KMS-11 (cell line): ENCODE results near the gene TMIGD3.

Experiments
- H2AFZ ChIP-seq: fragments of 200-600 bp; sonication (generic); 2 replicates; pipeline ENCODE4 v1.6.1; 2016; ENCODE audit warnings: antibody characterized with exemption, mixed run types, low read depth
- H3K27ac ChIP-seq: fragments of 200-600 bp; sonication (generic); 2 replicates; pipeline ENCODE4 v1.6.1; 2016; ENCODE audit warnings: mild to moderate bottlenecking, mixed run types
- H3K27me3 ChIP-seq: fragments of 200-600 bp; sonication (generic); 2 replicates; pipeline ENCODE4 v1.6.1; 2017; ENCODE audit warnings: mild to moderate bottlenecking, low read depth, mixed run types, moderate library complexity; ENCODE audit not compliant: insufficient read depth
- H3K36me3 ChIP-seq: fragments of 200-600 bp; sonication (generic); 2 replicates; pipeline ENCODE4 v1.6.1; 2017; ENCODE audit warnings: mild to moderate bottlenecking, mixed run types; ENCODE audit not compliant: insufficient read depth
- H3K4me1 ChIP-seq: fragments of 200-600 bp; sonication (generic); 2 replicates; pipeline ENCODE4 v1.6.1; 2016; ENCODE audit warnings: mild to moderate bottlenecking, low read depth, mixed run types; ENCODE audit not compliant: poor library complexity, severe bottlenecking
- H3K4me2 ChIP-seq: fragments of 200-600 bp; sonication (generic); 2 replicates; pipeline ENCODE4 v1.7.0; 2016; ENCODE audit warnings: mild to moderate bottlenecking, mixed run types
- H3K4me3 ChIP-seq: fragments of 200-600 bp; sonication (generic); IDR thresholded peaks from 2 replicates; pipeline ENCODE4 v1.6.1; 2017; ENCODE audit warnings: low read depth, low read length, mixed read lengths; ENCODE audit not compliant: insufficient read depth
- H3K79me2 ChIP-seq: fragments of 200-600 bp; sonication (generic); 2 replicates; pipeline ENCODE4 v1.6.1; 2016; ENCODE audit warnings: low read depth, mixed run types; ENCODE audit not compliant: insufficient read depth
- H3K9ac ChIP-seq: fragments of 200-600 bp; sonication (generic); 2 replicates; pipeline ENCODE4 v1.6.1; 2016; ENCODE audit warnings: mild to moderate bottlenecking, mixed run types
- H4K20me1 ChIP-seq: fragments of 200-600 bp; sonication (generic); 2 replicates; pipeline ENCODE4 v1.6.1; 2016; ENCODE audit warnings: mild to moderate bottlenecking, mixed run types; ENCODE audit not compliant: insufficient read depth
- TF ChIP-seq, protein P1 (sequence below): fragments of 200-600 bp; sonication (generic); conservative IDR thresholded peaks from 2 replicates; pipeline ENCODE4 v1.6.1; 2017; ENCODE audit warnings: low read depth, mild to moderate bottlenecking, antibody characterized with exemption, low read length, moderate library complexity, mixed read lengths

TMIGD3 gene

DNA sequence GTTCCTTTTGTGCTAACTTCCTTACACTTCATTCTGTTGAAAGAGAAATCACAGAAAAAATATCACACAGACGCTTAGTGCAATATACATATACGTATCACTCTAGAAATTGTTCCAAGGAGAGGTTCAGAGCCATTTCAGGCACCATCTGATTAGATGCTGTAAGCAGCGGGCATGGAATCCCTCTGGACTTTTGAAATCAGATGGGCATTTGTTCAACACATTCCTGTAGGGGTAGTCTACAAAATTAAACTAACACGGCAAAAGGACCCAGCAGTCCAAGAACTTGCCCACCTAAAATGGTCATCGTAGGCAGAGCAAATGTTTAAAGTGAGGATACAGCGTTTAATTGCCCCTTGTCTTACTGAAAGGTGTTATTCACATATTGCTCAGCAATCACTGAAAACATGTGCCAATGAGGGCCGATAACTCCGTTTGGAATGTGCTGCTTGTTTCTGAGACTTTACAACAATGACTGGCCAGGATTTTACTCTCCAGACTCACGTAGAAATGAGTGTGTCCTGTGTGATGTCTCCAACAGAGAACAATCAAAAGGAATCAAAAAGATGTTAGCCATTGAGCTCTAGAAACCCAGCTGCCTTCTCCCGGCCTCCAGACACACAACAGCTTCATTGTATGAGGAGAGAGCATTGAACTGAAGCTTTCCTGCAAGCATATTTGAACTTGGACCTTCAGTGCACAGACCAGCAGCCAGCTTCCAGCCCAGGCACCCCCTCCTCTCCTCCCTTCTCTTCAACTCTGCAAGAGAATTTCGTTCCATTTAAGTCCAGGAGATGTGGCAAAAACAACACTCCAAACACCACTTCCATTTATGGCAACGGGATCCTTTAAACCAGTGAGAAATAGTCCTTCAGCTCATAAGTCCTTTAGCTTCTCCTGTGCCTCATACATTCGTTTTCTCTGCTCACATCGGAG is 32.1 kb upstream of the TMIGD3 start:
- no peak overlapping the region for H2AFZ ChIP-seq

DNA sequence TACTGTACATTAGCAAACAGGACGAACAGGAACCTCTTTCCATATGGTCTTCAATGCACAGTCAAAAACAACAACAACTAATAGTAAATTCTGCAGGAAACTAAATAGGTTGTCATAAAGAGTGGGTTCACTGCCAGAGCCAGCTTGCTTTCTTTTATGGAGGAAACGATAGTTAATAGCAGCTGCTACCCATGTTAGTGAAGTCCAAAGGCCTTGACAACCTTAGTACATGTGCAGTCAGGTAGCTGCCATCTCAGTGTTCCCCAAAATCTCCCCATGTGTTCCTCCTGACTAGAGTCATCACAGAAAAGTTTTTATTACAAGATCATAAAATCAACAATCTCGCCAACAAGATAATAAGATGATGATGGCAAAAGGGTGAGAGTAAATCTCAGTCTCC is 16.6 kb upstream of the TMIGD3 start:
- Histone ChIP-seq H2AFZ (no peak overlapping the region), H3K27me3 (no peaks in the 10 kb centered on the region), H3K9ac (no peak overlapping the region), H3K4me1 (peaks cover 39% of the 10 kb centered on the region), H3K79me2 (no peaks in the 10 kb centered on the region), H3K4me2 (no peak overlapping the region), H3K36me3 (no peaks in the 10 kb centered on the region), H3K27ac (no peak overlapping the region), H3K4me3 (no peak overlapping the region), H4K20me1 (no peaks in the 10 kb centered on the region)
- TF ChIP-seq, protein P1, sequence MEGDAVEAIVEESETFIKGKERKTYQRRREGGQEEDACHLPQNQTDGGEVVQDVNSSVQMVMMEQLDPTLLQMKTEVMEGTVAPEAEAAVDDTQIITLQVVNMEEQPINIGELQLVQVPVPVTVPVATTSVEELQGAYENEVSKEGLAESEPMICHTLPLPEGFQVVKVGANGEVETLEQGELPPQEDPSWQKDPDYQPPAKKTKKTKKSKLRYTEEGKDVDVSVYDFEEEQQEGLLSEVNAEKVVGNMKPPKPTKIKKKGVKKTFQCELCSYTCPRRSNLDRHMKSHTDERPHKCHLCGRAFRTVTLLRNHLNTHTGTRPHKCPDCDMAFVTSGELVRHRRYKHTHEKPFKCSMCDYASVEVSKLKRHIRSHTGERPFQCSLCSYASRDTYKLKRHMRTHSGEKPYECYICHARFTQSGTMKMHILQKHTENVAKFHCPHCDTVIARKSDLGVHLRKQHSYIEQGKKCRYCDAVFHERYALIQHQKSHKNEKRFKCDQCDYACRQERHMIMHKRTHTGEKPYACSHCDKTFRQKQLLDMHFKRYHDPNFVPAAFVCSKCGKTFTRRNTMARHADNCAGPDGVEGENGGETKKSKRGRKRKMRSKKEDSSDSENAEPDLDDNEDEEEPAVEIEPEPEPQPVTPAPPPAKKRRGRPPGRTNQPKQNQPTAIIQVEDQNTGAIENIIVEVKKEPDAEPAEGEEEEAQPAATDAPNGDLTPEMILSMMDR, result no peak

More for the DNA sequence above, 32.1 kb upstream of the TMIGD3 start:
- Histone ChIP-seq H3K27me3 (no peaks in the 10 kb centered on the region), H3K4me3 (no peak overlapping the region), H3K79me2 (no peaks in the 10 kb centered on the region), H3K36me3 (no peaks in the 10 kb centered on the region), H3K4me1 (no peaks in the 10 kb centered on the region), H3K9ac (no peak overlapping the region), H4K20me1 (no peaks in the 10 kb centered on the region), H3K4me2 (no peak overlapping the region), H3K27ac (no peak overlapping the region)
- TF ChIP-seq, protein P1, result no peak

DNA sequence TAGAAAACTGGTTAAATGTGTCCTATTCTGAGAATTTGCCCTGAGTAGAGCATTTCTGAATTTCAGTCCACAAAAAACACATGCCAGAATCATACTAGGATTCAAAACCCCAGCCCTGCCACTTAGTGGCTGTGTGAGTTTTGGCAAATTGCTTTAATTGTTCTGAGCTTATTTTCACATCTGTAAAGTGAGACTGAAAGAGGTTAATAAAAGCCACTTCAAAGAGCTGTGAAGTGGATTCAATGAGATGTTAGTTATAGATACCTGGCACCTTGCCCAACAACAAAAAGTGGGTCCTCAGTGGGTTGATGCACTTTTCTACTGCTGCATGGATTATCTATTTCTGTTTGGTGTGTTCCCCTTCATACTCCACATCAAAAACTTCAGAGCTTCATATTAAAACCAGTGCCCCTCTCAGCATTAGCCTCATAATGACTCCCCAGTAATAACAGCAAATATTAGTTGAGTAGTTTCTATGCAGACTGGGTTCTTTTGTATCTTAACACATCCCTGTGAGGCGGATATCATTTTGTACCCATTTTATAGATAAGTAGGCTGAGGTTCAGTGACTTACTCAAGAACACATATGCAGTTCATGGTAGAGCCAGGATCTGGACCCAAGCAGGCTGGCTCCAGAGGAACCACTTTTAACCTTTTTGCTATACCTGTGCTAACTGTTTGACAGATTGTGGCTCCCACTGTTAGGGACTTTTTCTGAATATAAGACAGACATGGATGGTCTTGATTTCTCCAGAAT is 14.2 kb upstream of the TMIGD3 start:
- Histone ChIP-seq H3K4me3 (no peak overlapping the region), H3K36me3 (no peaks in the 10 kb centered on the region), H3K27ac (no peak overlapping the region; the same call in 1 of the 2 replicates), H3K9ac (no peak overlapping the region), H3K27me3 (no peaks in the 10 kb centered on the region), H3K79me2 (no peaks in the 10 kb centered on the region), H3K4me1 (peaks cover 39% of the 10 kb centered on the region), H4K20me1 (no peaks in the 10 kb centered on the region), H3K4me2 (peak overlapping the region; percentile 34; the same call in 1 of the 2 replicates), H2AFZ (no peak overlapping the region)
- TF ChIP-seq, protein P1, result no peak

DNA sequence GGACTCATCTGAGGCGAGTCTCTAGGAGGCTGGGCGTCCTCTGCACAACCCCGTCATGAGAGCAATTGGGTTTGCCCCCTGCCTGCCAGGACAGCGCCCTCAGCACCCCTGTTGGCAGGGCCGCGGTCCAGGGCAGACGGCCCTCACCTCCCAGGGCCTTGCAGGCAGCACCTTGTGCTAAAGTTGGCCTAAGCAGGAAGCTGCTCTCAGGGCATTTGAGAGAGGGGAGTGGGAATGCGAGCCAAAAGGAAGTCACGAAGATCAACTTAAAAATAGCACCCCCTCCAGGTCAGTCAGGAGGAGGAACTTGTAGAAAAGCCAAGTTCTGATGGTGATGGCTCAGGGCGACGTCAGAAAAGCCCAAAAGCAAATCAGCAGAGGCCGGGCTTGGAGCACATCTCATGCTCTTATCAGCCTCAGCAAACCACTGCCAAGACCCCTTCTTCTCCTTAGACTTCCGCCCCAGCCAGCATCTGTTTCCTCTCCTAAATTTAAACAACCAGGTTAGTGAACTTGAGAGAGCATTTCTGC is 12.6 kb upstream of the TMIGD3 start:
- peak overlapping the region; percentile 34; the same call in 1 of the 2 replicates for H3K4me2 ChIP-seq
- H3K27ac ChIP-seq, result no peak overlapping the region
- H2AFZ ChIP-seq, result no peak overlapping the region
- no peaks in the 10 kb centered on the region for H3K79me2 ChIP-seq
- no peaks in the 10 kb centered on the region for H3K27me3 ChIP-seq
- peaks cover 55% of the 10 kb centered on the region for H3K4me1 ChIP-seq
- TF ChIP-seq, protein P1, result no peak
- H3K9ac ChIP-seq, result no peak overlapping the region
- no peaks in the 10 kb centered on the region for H3K36me3 ChIP-seq
- H3K4me3 ChIP-seq, result no peak overlapping the region
- H4K20me1 ChIP-seq, result no peaks in the 10 kb centered on the region
